ENCODE measurements around the gene SEC22A. TPM values are rescaled to one million over a fixed set of nuclear protein-coding genes. Genes with fewer than 3 reads are reported as not detected.

The SEC22A gene
- polyA plus RNA-seq, 1 of the 3 experiments (the other 2 are of a cell fraction), result 13.0 TPM

GRCh38 chr3:123320221-123320620 is 118.5 kb downstream of the SEC22A start:
- no peak overlapping the region for H2AFZ ChIP-seq (ENCODE audit: low read depth)
- no peaks in the 10 kb centered on the region for H3K9me3 ChIP-seq
- H3K4me2 ChIP-seq, result no peak overlapping the region
- H3K36me3 ChIP-seq (replicated peaks in 1 of 2; ENCODE audit: control insufficient read depth in 1 of 2, insufficient read depth in 2 of 2, low read length in 1 of 2), result no peaks in the 10 kb centered on the region
- H4K20me1 ChIP-seq (ENCODE audit: insufficient read depth), result no peaks in the 10 kb centered on the region
- H3K4me3 ChIP-seq (ENCODE audit: low read depth in 2 of 2, low read length in 1 of 2), result no peak overlapping the region
- ChIA-PET POLR2A (no interaction called here), CTCF (interaction anchor here (0.7 to 3.7 kb wide), 5 partner anchors 9 to 760 kb away, joined by 3 to 29 read pairs (median 6); no protein-coding TSS in a partner anchor)
- H3K27me3 ChIP-seq (ENCODE audit: insufficient read depth), result peaks cover 57% of the 10 kb centered on the region
- DNase-seq, result no peak
- no peaks in the 10 kb centered on the region for H3K9me2 ChIP-seq
- H3K4me1 ChIP-seq (ENCODE audit: control insufficient read depth in 1 of 2, insufficient read depth in 2 of 2, low read depth in 1 of 2, low read length in 1 of 2), result peaks cover 0 to 11% of the 10 kb centered on the region in 2 experiments; a peak in 1 of 4 replicates
- 50% methylated on average over 1 of the region's 5 CpGs for WGBS (ENCODE audit: low lambda C conversion rate)
- H3K9ac ChIP-seq, result no peak overlapping the region
- H3K27ac ChIP-seq (ENCODE audit: low read depth in 2 of 2, low read length in 1 of 2), result no peak overlapping the region; a peak in 1 of 4 replicates
- no peaks in the 10 kb centered on the region for H3K79me2 ChIP-seq (ENCODE audit: insufficient read depth)
- no peaks in the 10 kb centered on the region for H3F3A ChIP-seq (replicated peaks; ENCODE audit: insufficient read depth)
- TF ChIP-seq EZH2phosphoT487 (IDR thresholded peaks at IDR 0.05; ENCODE audit: borderline replicate concordance, low read depth), result no peak
- TF ChIP-seq RAD21 (IDR thresholded peaks at IDR 0.05; ENCODE audit: low read length), result no peak

GRCh38 chr3:123321806-123322205 is 120.1 kb downstream of the SEC22A start:
- TF ChIP-seq, protein P1, sequence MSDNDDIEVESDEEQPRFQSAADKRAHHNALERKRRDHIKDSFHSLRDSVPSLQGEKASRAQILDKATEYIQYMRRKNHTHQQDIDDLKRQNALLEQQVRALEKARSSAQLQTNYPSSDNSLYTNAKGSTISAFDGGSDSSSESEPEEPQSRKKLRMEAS (IDR thresholded peaks at IDR 0.05; ENCODE audit: low read depth), result no peak
- no peak for TF ChIP-seq FOSL2 (IDR thresholded peaks at IDR 0.05; ENCODE audit: borderline replicate concordance, low read depth)
- no peak for TF ChIP-seq FOXM1 (IDR thresholded peaks at IDR 0.05; ENCODE audit: low read depth)
- TF ChIP-seq RAD21 (IDR thresholded peaks at IDR 0.05; ENCODE audit: low read length), result no peak
- TF ChIP-seq NRF1 (IDR thresholded peaks at IDR 0.05; ENCODE audit: low read depth, low read length), result no peak
- no peak for TF ChIP-seq REST (IDR thresholded peaks at IDR 0.05; ENCODE audit: low read depth, low read length)
- TF ChIP-seq TEAD4 (IDR thresholded peaks at IDR 0.05; ENCODE audit: borderline replicate concordance, insufficient read depth), result no peak
- TF ChIP-seq CHD2 (IDR thresholded peaks at IDR 0.05; ENCODE audit: low read length, partially characterized antibody), result no peak
- TF ChIP-seq MEF2A (IDR thresholded peaks at IDR 0.05; ENCODE audit: borderline replicate concordance, low read depth), result no peak
- TF ChIP-seq GATA2 (CRISPR knock-in tag; IDR thresholded peaks at IDR 0.05), result no peak
- Histone ChIP-seq H3K27ac (ENCODE audit: low read depth in 2 of 2, low read length in 1 of 2) (no peak overlapping the region), H3K9me3 (no peaks in the 10 kb centered on the region), H3K9me2 (no peaks in the 10 kb centered on the region), H2AFZ (ENCODE audit: low read depth) (no peak overlapping the region), H3K4me1 (ENCODE audit: control insufficient read depth in 1 of 2, insufficient read depth in 2 of 2, low read depth in 1 of 2, low read length in 1 of 2) (peaks cover 0 to 11% of the 10 kb centered on the region in 2 experiments; a peak in 1 of 4 replicates), H3K9ac (no peak overlapping the region), H3K79me2 (ENCODE audit: insufficient read depth) (no peaks in the 10 kb centered on the region), H3K27me3 (ENCODE audit: insufficient read depth) (peaks cover 59% of the 10 kb centered on the region), H4K20me1 (ENCODE audit: insufficient read depth) (no peaks in the 10 kb centered on the region), H3K4me2 (no peak overlapping the region), H3K36me3 (replicated peaks in 1 of 2; ENCODE audit: control insufficient read depth in 1 of 2, insufficient read depth in 2 of 2, low read length in 1 of 2) (no peaks in the 10 kb centered on the region), H3K4me3 (ENCODE audit: low read depth in 2 of 2, low read length in 1 of 2) (no peak overlapping the region), H3F3A (replicated peaks; ENCODE audit: insufficient read depth) (no peaks in the 10 kb centered on the region)
- WGBS (ENCODE audit: low lambda C conversion rate), result 63% methylated on average over 7 of the region's 8 CpGs
- POLR2A ChIA-PET, result no interaction called here
- CTCF ChIA-PET, result interaction anchor here (1.1 to 3.7 kb wide), 3 partner anchors 15 to 168 kb away, joined by 3 to 29 read pairs (median 3); partner anchors contain the start of gene ADCY5
- no peak for DNase-seq

Measured in SK-N-SH (cell line).